HepG2 (cell line): ENCODE measurements around the gene COL9A2. TPM values are rescaled to one million over a fixed set of nuclear protein-coding genes. Genes with fewer than 3 reads are reported as not detected.
A peak's percentile ranks its signal among the peaks of the same experiment; 100 is the strongest.

Source experiments
- BRF2 ChIP-seq: sonication (generic); formaldehyde crosslinking; IDR thresholded peaks from 2 replicates; pipeline ENCODE4 v1.8.1; 2022; ENCODE audit warnings: mild to moderate bottlenecking, missing genetic modification reagents
- HMGXB3 ChIP-seq: sonication (generic); formaldehyde crosslinking; IDR thresholded peaks from 2 replicates; pipeline ENCODE4 v1.4.0; 2020; ENCODE audit warnings: missing genetic modification reagents, borderline replicate concordance
- JUN ChIP-seq: sonication (generic); formaldehyde crosslinking; IDR thresholded peaks from 2 replicates; pipeline ENCODE4 v1.4.0; 2020; ENCODE audit warnings: mild to moderate bottlenecking, missing genetic modification reagents
- KLF16 ChIP-seq, 2 experiments: sonication (generic) in 1 of 2; formaldehyde crosslinking in 1 of 2; IDR thresholded peaks; 2 replicates each; pipeline versions ENCODE4 v1.6.1 to v1.8.0; 2016 to 2023; ENCODE audit warnings: missing genetic modification reagents in 2 of 2, missing compliant biosample characterization in 1 of 2
- MAFK ChIP-seq, 2 experiments: IDR thresholded peaks in 1 of 2; conservative IDR thresholded peaks in 1 of 2; 2 replicates each; pipeline ENCODE4 v1.6.1; 2011; ENCODE audit warnings: improper control_type of control experiment in 2 of 2, low read length in 2 of 2
- MNT ChIP-seq: fragments of 450-650 bp; IDR thresholded peaks from 2 replicates; pipeline ENCODE4 v1.6.1; 2016
- MXI1 ChIP-seq: IDR thresholded peaks from 3 replicates; pipeline ENCODE4 v1.6.1; 2012; ENCODE audit warnings: low read depth, low read length, inconsistent platforms, borderline replicate concordance
- NFE2L1 ChIP-seq: sonication (generic); formaldehyde crosslinking; IDR thresholded peaks from 2 replicates; pipeline ENCODE4 v1.4.0; 2020; ENCODE audit warnings: missing genetic modification reagents, mild to moderate bottlenecking, borderline replicate concordance
- RORA ChIP-seq: sonication (generic); formaldehyde crosslinking; IDR thresholded peaks from 2 replicates; pipeline ENCODE4 v1.5.0; 2020; ENCODE audit warnings: mild to moderate bottlenecking, missing genetic modification reagents, moderate library complexity
- ZBTB2 ChIP-seq: sonication (generic); formaldehyde crosslinking; IDR thresholded peaks from 2 replicates; pipeline ENCODE4 v1.8.0; 2022; ENCODE audit warnings: low read depth, missing genetic modification reagents
- ZBTB37 ChIP-seq: sonication (generic); formaldehyde crosslinking; IDR thresholded peaks from 2 replicates; pipeline ENCODE4 v1.4.0; 2020; ENCODE audit warnings: mild to moderate bottlenecking, missing genetic modification reagents
- ZNF441 ChIP-seq: sonication (generic); formaldehyde crosslinking; IDR thresholded peaks from 2 replicates; pipeline ENCODE4 v1.7.0; 2021; ENCODE audit warnings: missing genetic modification reagents, borderline replicate concordance
- polyA plus RNA-seq, 8 experiments: library from polyadenylated mRNA; depleted of rRNA in 3 of 8; stranded (reverse) in 7 of 8; unstranded in 1 of 8; fragments of >200 nt; fragmentation: Illumina TruSeq in 4 of 8; extraction: Trizol in 4 of 8; gene quantifications; 2 replicates each; pipeline versions ENCODE4 v1.2.1 to v1.2.3, GENCODE V29; 2011 to 2016; ENCODE audit warnings: low read depth in 4 of 8, missing spikeins in 1 of 8, mixed read lengths in 1 of 8; ENCODE audit not compliant: insufficient read depth in 1 of 8
- total RNA-seq, 5 experiments: library from RNA; depleted of rRNA; stranded (reverse); fragments of >200 nt; fragmentation: Illumina TruSeq; extraction: Trizol; gene quantifications; 2 replicates each; pipeline ENCODE4 v1.2.3, GENCODE V29; 2016; ENCODE audit warnings: low read depth in 1 of 5
- TF ChIP-seq, protein P1 (sequence below): IDR thresholded peaks from 2 replicates; pipeline ENCODE4 v1.6.1; 2016; ENCODE audit warnings: low read depth, control low read depth
- TF ChIP-seq, protein P2 (sequence below): sonication (generic); formaldehyde crosslinking; IDR thresholded peaks from 2 replicates; pipeline ENCODE4 v1.4.0; 2020; ENCODE audit warnings: missing genetic modification reagents

The COL9A2 gene
- total and polyA plus RNA-seq, 2 of the 13 experiments (the other 11 are each of a cell fraction or from before 2014, with no cell fraction given) = 20.2 to 26.9 TPM

GRCh38 chr1:40338745-40339419 is 21.8 kb upstream of the COL9A2 start (continued):
- no peak for TF ChIP-seq RORA
- no peak for TF ChIP-seq BRF2 (CRISPR knock-in tag)
- TF ChIP-seq, protein P1, sequence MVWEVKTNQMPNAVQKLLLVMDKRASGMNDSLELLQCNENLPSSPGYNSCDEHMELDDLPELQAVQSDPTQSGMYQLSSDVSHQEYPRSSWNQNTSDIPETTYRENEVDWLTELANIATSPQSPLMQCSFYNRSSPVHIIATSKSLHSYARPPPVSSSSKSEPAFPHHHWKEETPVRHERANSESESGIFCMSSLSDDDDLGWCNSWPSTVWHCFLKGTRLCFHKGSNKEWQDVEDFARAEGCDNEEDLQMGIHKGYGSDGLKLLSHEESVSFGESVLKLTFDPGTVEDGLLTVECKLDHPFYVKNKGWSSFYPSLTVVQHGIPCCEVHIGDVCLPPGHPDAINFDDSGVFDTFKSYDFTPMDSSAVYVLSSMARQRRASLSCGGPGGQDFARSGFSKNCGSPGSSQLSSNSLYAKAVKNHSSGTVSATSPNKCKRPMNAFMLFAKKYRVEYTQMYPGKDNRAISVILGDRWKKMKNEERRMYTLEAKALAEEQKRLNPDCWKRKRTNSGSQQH (CRISPR knock-in tag) = no peak
- peak in 1 of 2 experiments; percentile 51; a peak in 1 of 4 replicates for TF ChIP-seq KLF16 (CRISPR knock-in tag; IDR thresholded peaks at IDR 0.05)
- TF ChIP-seq HMGXB3 = peak; percentile 46; the same call in 1 of the 2 replicates
- TF ChIP-seq MNT = no peak
- TF ChIP-seq JUN (CRISPR knock-in tag) = no peak
- TF ChIP-seq NFE2L1 (CRISPR knock-in tag) = no peak
- TF ChIP-seq ZBTB37 (CRISPR knock-in tag) = no peak
- TF ChIP-seq MXI1 = no peak
- TF ChIP-seq, protein P2, sequence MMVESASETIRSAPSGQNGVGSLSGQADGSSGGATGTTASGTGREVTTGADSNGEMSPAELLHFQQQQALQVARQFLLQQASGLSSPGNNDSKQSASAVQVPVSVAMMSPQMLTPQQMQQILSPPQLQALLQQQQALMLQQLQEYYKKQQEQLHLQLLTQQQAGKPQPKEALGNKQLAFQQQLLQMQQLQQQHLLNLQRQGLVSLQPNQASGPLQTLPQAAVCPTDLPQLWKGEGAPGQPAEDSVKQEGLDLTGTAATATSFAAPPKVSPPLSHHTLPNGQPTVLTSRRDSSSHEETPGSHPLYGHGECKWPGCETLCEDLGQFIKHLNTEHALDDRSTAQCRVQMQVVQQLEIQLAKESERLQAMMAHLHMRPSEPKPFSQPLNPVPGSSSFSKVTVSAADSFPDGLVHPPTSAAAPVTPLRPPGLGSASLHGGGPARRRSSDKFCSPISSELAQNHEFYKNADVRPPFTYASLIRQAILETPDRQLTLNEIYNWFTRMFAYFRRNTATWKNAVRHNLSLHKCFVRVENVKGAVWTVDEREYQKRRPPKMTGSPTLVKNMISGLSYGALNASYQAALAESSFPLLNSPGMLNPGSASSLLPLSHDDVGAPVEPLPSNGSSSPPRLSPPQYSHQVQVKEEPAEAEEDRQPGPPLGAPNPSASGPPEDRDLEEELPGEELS (CRISPR knock-in tag) = no peak
- TF ChIP-seq ZBTB2 (CRISPR knock-in tag) = no peak
- TF ChIP-seq MAFK (conservative IDR thresholded peaks at IDR 0.05 in 1 of 2, IDR thresholded peaks at IDR 0.05 in 1 of 2; ENCODE audit: low read length in 2 of 2) = no peak
- no peak for TF ChIP-seq ZNF441 (CRISPR knock-in tag)
